K562 (cell line): ENCODE results near the gene SLC14A1. TPM values are rescaled to one million over a fixed set of nuclear protein-coding genes. Genes with fewer than 3 reads are reported as not detected.

Experiments used
- GABPB2 ChIP-seq: fragments of 250-450 bp; sonication (Bioruptor Pico); conservative IDR thresholded peaks from 2 replicates; pipeline ENCODE4 v1.5.1; 2021; ENCODE audit warnings: mild to moderate bottlenecking
- NR0B1 ChIP-seq: fragments of 450-650 bp; IDR thresholded peaks from one replicate; pipeline ENCODE4 v1.6.1; 2018; ENCODE audit warnings: mild to moderate bottlenecking, moderate library complexity; ENCODE audit not compliant: partially characterized antibody
- PBX2 ChIP-seq, 2 experiments: IDR thresholded peaks in 1 of 2; conservative IDR thresholded peaks in 1 of 2; 2 replicates each; pipeline ENCODE4 v1.6.1; 2016; ENCODE audit warnings: low read depth in 2 of 2, mild to moderate bottlenecking in 1 of 2, missing compliant biosample characterization in 1 of 2, missing genetic modification characterization in 1 of 2, moderate library complexity in 1 of 2
- RBM17 ChIP-seq: fragments of 200-400 bp; formaldehyde crosslinking; IDR thresholded peaks from 2 replicates; pipeline ENCODE4 v1.6.1; 2017; ENCODE audit warnings: low read depth, mild to moderate bottlenecking, low read length, borderline replicate concordance
- ZNF197 ChIP-seq: fragments of 200-800 bp; sonication (Bioruptor generic); IDR thresholded peaks from 2 replicates; pipeline ENCODE4 v1.6.1; 2016; ENCODE audit warnings: low read depth, missing genetic modification characterization, missing compliant biosample characterization
- ZNF41 ChIP-seq: fragments of 250-450 bp; sonication (Bioruptor Pico); conservative IDR thresholded peaks from 2 replicates; pipeline ENCODE4 v1.4.0; 2020; ENCODE audit warnings: mild to moderate bottlenecking
- polyA plus RNA-seq, 8 experiments: library from polyadenylated mRNA; depleted of rRNA in 4 of 8; stranded (reverse) in 5 of 8; unstranded in 3 of 8; fragments of >200 nt; fragmentation: Nextera tagmentation in 2 of 8; fragmentation: Illumina TruSeq in 1 of 8; extraction: Ambion mirVana in 2 of 8; extraction: Trizol in 1 of 8; gene quantifications; 2 replicates each; pipeline versions ENCODE4 v1.2.1 to v1.2.3, GENCODE V29; 2011 to 2014; ENCODE audit warnings: inconsistent platforms in 1 of 8, missing spikeins in 1 of 8
- total RNA-seq, 7 experiments: library from RNA; depleted of rRNA in 6 of 7; stranded (reverse); fragments of >200 nt in 6 of 7; fragmentation: Illumina TruSeq in 2 of 7; extraction: Trizol in 2 of 7; gene quantifications; 2 replicates each; pipeline versions ENCODE4 v1.2.1 to v1.2.3, GENCODE V29; 2011 to 2021; ENCODE audit warnings: low replicate concordance in 1 of 7
- TF ChIP-seq, protein P1 (sequence below): IDR thresholded peaks from 2 replicates; pipeline ENCODE4 v1.6.1; 2011; ENCODE audit warnings: borderline replicate concordance, low read depth, mild to moderate bottlenecking, moderate library complexity, low read length; ENCODE audit not compliant: insufficient read depth, poor library complexity, severe bottlenecking

Gene SLC14A1
- total and polyA plus RNA-seq, 9 of the 15 experiments (the other 6 are each of a cell fraction or from before 2014, with no cell fraction given), result 0.14 to 0.40 (median 0.20) TPM; not detected in 6

DNA sequence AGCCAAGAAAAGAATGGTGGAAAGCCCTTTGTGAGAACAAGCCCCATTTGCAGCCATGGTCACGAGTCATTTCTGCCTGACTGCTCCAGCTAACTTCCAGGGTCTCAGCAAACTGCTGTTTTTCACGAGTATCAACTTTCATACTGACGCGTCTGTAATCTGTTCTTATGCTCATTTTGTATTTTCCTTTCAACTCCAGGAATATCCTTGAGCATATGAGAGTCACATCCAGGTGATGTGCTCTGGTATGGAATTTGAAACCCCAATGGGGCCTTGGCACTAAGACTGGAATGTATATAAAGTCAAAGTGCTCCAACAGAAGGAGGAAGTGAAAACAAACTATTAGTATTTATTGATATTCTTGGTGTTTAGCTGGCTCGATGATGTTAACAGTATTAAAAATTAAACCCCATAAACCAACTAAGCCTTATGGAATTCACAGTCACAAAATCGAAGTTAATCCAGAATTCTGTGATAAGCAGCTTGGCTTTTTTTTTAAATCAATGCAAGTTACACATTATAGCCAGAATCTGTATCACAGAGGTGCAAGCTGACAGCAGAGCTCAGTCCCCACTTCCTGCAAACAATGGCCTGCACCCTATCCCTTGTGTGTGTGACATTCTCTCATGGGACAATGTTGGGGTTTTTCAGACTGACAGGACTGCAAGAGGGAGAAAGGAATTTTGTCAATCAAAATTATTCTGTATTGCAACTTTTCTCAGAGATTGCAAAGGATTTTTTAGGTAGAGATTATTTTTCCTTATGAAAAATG, 26.1 kb downstream of the SLC14A1 start (continued):
- no peak for TF ChIP-seq GABPB2 (CRISPR knock-in tag)
- no peak for TF ChIP-seq ZNF197 (CRISPR knock-in tag)
- TF ChIP-seq, protein P1, sequence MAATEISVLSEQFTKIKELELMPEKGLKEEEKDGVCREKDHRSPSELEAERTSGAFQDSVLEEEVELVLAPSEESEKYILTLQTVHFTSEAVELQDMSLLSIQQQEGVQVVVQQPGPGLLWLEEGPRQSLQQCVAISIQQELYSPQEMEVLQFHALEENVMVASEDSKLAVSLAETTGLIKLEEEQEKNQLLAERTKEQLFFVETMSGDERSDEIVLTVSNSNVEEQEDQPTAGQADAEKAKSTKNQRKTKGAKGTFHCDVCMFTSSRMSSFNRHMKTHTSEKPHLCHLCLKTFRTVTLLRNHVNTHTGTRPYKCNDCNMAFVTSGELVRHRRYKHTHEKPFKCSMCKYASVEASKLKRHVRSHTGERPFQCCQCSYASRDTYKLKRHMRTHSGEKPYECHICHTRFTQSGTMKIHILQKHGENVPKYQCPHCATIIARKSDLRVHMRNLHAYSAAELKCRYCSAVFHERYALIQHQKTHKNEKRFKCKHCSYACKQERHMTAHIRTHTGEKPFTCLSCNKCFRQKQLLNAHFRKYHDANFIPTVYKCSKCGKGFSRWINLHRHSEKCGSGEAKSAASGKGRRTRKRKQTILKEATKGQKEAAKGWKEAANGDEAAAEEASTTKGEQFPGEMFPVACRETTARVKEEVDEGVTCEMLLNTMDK, result no peak
- TF ChIP-seq RBM17, result no peak
- TF ChIP-seq PBX2 (CRISPR knock-in tag; IDR thresholded peaks at IDR 0.05; ENCODE audit: low read depth), result no peak
- TF ChIP-seq PBX2 (tag; conservative IDR thresholded peaks at IDR 0.05; ENCODE audit: low read depth), result no peak
- TF ChIP-seq ZNF41 (CRISPR knock-in tag), result no peak
- TF ChIP-seq NR0B1, result no peak
